Erythroblast (primary cell): ENCODE measurements around the gene SAT2.

ENCODE experiments used
- GATA1 ChIP-seq: IDR thresholded peaks from 2 replicates; pipeline ENCODE4 v1.6.1; 2011; ENCODE audit warnings: low read depth, mild to moderate bottlenecking, control low read depth, low read length, moderate library complexity
- POLR2A ChIP-seq: IDR thresholded peaks from 2 replicates; pipeline ENCODE4 v1.6.1; 2011; ENCODE audit warnings: mild to moderate bottlenecking, low read length

- TF ChIP-seq POLR2A (peak; percentile 21), GATA1 (no peak)
Observed at GRCh38 chr17:7576432-7576937, 51.1 kb downstream of the SAT2 start.
